Coronary artery (tissue), 2 donors: ENCODE measurements around the gene SGCE.

Experiments
- DNase-seq: peaks from one replicate; pipeline ENCODE4 v3.0.0-alpha.2; 2017; ENCODE audit warnings: low spot score
- H3K27ac ChIP-seq, 2 donors: fragments of 200-600 bp; sonication (generic); one replicate each; pipeline ENCODE4 v1.5.1; 2016 to 2019
- H3K4me3 ChIP-seq: fragments of 200-600 bp; sonication (generic); 2 replicates; pipeline ENCODE4 v1.5.1; 2016; ENCODE audit warnings: mild to moderate bottlenecking, moderate library complexity
- CTCF ChIP-seq: fragments of 200-600 bp; sonication (generic); IDR thresholded peaks from one replicate; pipeline ENCODE4 v1.5.1; 2019; ENCODE audit warnings: antibody characterized with exemption

Gene SGCE

GRCh38 chr7:94650147-94651051, 5.5 kb downstream of the SGCE start:
- Histone ChIP-seq H3K4me3 (no peak overlapping the region), H3K27ac (no peak overlapping the region)
- no peak for DNase-seq
- TF ChIP-seq CTCF = no peak

- Histone ChIP-seq H3K27ac (no peak overlapping the region), H3K4me3 (no peak overlapping the region)
- TF ChIP-seq CTCF = no peak
- DNase-seq = no peak
Observed at GRCh38 chr7:94649450-94649849, 6.5 kb downstream of the SGCE start.

GRCh38 chr7:94648731-94649130, 7.2 kb downstream of the SGCE start:
- no peak for DNase-seq
- H3K4me3 ChIP-seq = no peak overlapping the region
- TF ChIP-seq CTCF = no peak
- no peak overlapping the region for H3K27ac ChIP-seq

- no peak overlapping the region for H3K27ac ChIP-seq
- TF ChIP-seq CTCF = no peak
- no peak for DNase-seq
- H3K4me3 ChIP-seq = no peak overlapping the region
Observed at GRCh38 chr7:94647295-94647694, 8.6 kb downstream of the SGCE start.

GRCh38 chr7:94643771-94644545, 12.0 kb downstream of the SGCE start:
- TF ChIP-seq CTCF = no peak
- no peak overlapping the region for H3K27ac ChIP-seq
- no peak for DNase-seq

GRCh38 chr7:94642838-94643653, 12.9 kb downstream of the SGCE start:
- H3K27ac ChIP-seq = no peak overlapping the region
- no peak overlapping the region for H3K4me3 ChIP-seq
- no peak for TF ChIP-seq CTCF
- DNase-seq = no peak

More at GRCh38 chr7:94643771-94644545, 12.0 kb downstream of the SGCE start:
- H3K4me3 ChIP-seq = no peak overlapping the region
